HepG2 (cell line): Measurements from ENCODE around the gene SMC1B.

Source experiments
- TEAD2 ChIP-seq: sonication (generic); formaldehyde crosslinking; IDR thresholded peaks from 2 replicates; pipeline ENCODE4 v1.9.0; 2021; ENCODE audit warnings: missing genetic modification reagents
- ZFP37 ChIP-seq: sonication (generic); formaldehyde crosslinking; IDR thresholded peaks from 2 replicates; pipeline ENCODE4 v1.4.0; 2020; ENCODE audit warnings: missing genetic modification reagents, borderline replicate concordance
- TF ChIP-seq, protein P1 (sequence below): sonication (generic); formaldehyde crosslinking; IDR thresholded peaks from 2 replicates; pipeline ENCODE4 v1.5.0; 2020; ENCODE audit warnings: mild to moderate bottlenecking, missing genetic modification reagents, moderate library complexity

GRCh38 chr22:45420539-45420938, 7.1 kb upstream of the SMC1B start:
- TF ChIP-seq, protein P1, sequence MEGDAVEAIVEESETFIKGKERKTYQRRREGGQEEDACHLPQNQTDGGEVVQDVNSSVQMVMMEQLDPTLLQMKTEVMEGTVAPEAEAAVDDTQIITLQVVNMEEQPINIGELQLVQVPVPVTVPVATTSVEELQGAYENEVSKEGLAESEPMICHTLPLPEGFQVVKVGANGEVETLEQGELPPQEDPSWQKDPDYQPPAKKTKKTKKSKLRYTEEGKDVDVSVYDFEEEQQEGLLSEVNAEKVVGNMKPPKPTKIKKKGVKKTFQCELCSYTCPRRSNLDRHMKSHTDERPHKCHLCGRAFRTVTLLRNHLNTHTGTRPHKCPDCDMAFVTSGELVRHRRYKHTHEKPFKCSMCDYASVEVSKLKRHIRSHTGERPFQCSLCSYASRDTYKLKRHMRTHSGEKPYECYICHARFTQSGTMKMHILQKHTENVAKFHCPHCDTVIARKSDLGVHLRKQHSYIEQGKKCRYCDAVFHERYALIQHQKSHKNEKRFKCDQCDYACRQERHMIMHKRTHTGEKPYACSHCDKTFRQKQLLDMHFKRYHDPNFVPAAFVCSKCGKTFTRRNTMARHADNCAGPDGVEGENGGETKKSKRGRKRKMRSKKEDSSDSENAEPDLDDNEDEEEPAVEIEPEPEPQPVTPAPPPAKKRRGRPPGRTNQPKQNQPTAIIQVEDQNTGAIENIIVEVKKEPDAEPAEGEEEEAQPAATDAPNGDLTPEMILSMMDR (CRISPR knock-in tag): no peak
- TF ChIP-seq ZFP37 (no peak), TEAD2 (CRISPR knock-in tag) (no peak)
